Endothelial cell of umbilical vein (primary cell): ENCODE measurements around the gene SYNGR3. TPM values are rescaled to one million over a fixed set of nuclear protein-coding genes. Genes with fewer than 3 reads are reported as not detected.

Experiments
- BruUV-seq: library from RNA; stranded (reverse); fragments of 400-500 nt; replicated peaks from 2 replicates; lab custom pipeline; 2021; lab: Mats Ljungman, UMichigan
- CTCF ChIA-PET: fragments of 300-600, 350-600 bp; sonication (Branson Sonifier 250); formaldehyde crosslinking; loops from one replicate; lab custom pipeline; 2021; ENCODE audit warnings: antibody characterized with exemption, inconsistent platforms; lab: Charles Lee
- POLR2A ChIA-PET: fragments of 300-600, 350-600 bp; sonication (Branson Sonifier 250); formaldehyde crosslinking; loops from one replicate; lab custom pipeline; 2021; ENCODE audit warnings: antibody characterized with exemption, inconsistent platforms; lab: Charles Lee
- DNase-seq: peaks from one replicate; pipeline ENCODE4 v3.0.0-alpha.2; 2011; ENCODE audit warnings: low read depth, low spot score
- FAIRE-seq: peaks from 2 replicates; lab custom pipeline; 2011; peaks lifted over from hg19 to GRCh38; lab: Jason Lieb, UNC
- H2AFZ ChIP-seq: 2 replicates; pipeline ENCODE4 v1.6.0; 2012; ENCODE audit warnings: low read depth, low read length, control low read depth, inconsistent platforms
- H3K27ac ChIP-seq: 2 replicates; pipeline ENCODE4 v1.5.1; 2011; ENCODE audit warnings: low read depth, mild to moderate bottlenecking, control low read depth, low read length, moderate library complexity; ENCODE audit not compliant: insufficient read depth
- H3K27me3 ChIP-seq, 2 experiments: 2 replicates each; pipeline versions ENCODE4 v1.6.0 to v1.6.1; 2011; ENCODE audit warnings: low read length in 2 of 2, mixed read lengths in 1 of 2; ENCODE audit not compliant: control insufficient read depth in 2 of 2, insufficient read depth in 2 of 2
- H3K36me3 ChIP-seq, 2 experiments: 2 replicates in 1 of 2; 3 replicates in 1 of 2; pipeline ENCODE4 v1.5.1; 2011; ENCODE audit warnings: low read length in 2 of 2, mild to moderate bottlenecking in 1 of 2, moderate library complexity in 1 of 2; ENCODE audit not compliant: control insufficient read depth in 2 of 2, insufficient read depth in 2 of 2; ENCODE audit errors: extremely low read depth in 1 of 2
- H3K4me1 ChIP-seq: 3 replicates; pipeline ENCODE4 v1.5.1; 2011; ENCODE audit warnings: mild to moderate bottlenecking, low read length; ENCODE audit not compliant: control insufficient read depth, insufficient read depth; ENCODE audit errors: extremely low read depth
- H3K4me2 ChIP-seq: 2 replicates; pipeline ENCODE4 v1.6.1; 2011; ENCODE audit warnings: low read length, control low read depth, mixed read lengths; ENCODE audit not compliant: insufficient read depth
- H3K4me3 ChIP-seq, 3 experiments: fragments of 200-600 bp in 1 of 3; sonication (generic), shearing (Covaris generic) in 1 of 3; replicated peaks in 1 of 3; 2 replicates each; pipeline ENCODE4 v1.5.1; 2011 to 2016; ENCODE audit warnings: control low read depth in 3 of 3, low read length in 3 of 3, mild to moderate bottlenecking in 2 of 3, inconsistent platforms in 1 of 3, low read depth in 1 of 3, moderate library complexity in 1 of 3; ENCODE audit not compliant: insufficient read depth in 1 of 3
- H3K79me2 ChIP-seq: 2 replicates; pipeline ENCODE4 v1.6.0; 2012; ENCODE audit warnings: low read length, inconsistent platforms; ENCODE audit not compliant: control insufficient read depth, insufficient read depth
- H3K9ac ChIP-seq: replicated peaks from 2 replicates; pipeline ENCODE3; 2011; ENCODE audit warnings: low read length, control low read depth; ENCODE audit not compliant: insufficient read depth; ENCODE audit errors: extremely low read depth
- H3K9me1 ChIP-seq: replicated peaks from 3 replicates; pipeline ENCODE4 v1.6.0; 2011; ENCODE audit warnings: mild to moderate bottlenecking, low read length; ENCODE audit not compliant: control insufficient read depth, insufficient read depth; ENCODE audit errors: extremely low read depth
- H3K9me3 ChIP-seq: replicated peaks from 2 replicates; pipeline ENCODE4 v1.5.1; 2012; ENCODE audit warnings: low read length, inconsistent platforms; ENCODE audit not compliant: control insufficient read depth, insufficient read depth
- H4K20me1 ChIP-seq: replicated peaks from 2 replicates; pipeline ENCODE3; 2011; ENCODE audit warnings: mild to moderate bottlenecking, low read length; ENCODE audit not compliant: control insufficient read depth, insufficient read depth; ENCODE audit errors: extremely low read depth
- CTCF ChIP-seq, 2 donors: IDR thresholded peaks; 1 replicate in 1 of 2; 2 replicates in 1 of 2; pipeline ENCODE4 v1.5.1; 2011; ENCODE audit warnings: low read length in 2 of 2, mild to moderate bottlenecking in 2 of 2, moderate library complexity in 2 of 2, control low read depth in 1 of 2, inconsistent platforms in 1 of 2, low read depth in 1 of 2; ENCODE audit not compliant: insufficient read depth in 1 of 2; ENCODE audit errors: extremely low read depth in 1 of 2
- EZH2 ChIP-seq: IDR thresholded peaks from 2 replicates; pipeline ENCODE4 v1.6.1; 2012; ENCODE audit warnings: borderline replicate concordance, low read depth, mild to moderate bottlenecking, moderate library complexity, low read length, inconsistent platforms; ENCODE audit not compliant: severe bottlenecking
- FOS ChIP-seq: IDR thresholded peaks from 2 replicates; pipeline ENCODE4 v1.6.1; 2011; ENCODE audit warnings: mild to moderate bottlenecking, low read length, moderate library complexity, borderline replicate concordance; ENCODE audit not compliant: insufficient read depth
- GATA2 ChIP-seq: IDR thresholded peaks from 2 replicates; pipeline ENCODE4 v1.7.0; 2011; ENCODE audit warnings: low read depth, mild to moderate bottlenecking, moderate library complexity, mixed read lengths, low read length; ENCODE audit not compliant: insufficient read length, insufficient read depth
- JUN ChIP-seq: IDR thresholded peaks from 2 replicates; pipeline ENCODE4 v1.6.1; 2011; ENCODE audit warnings: borderline replicate concordance, low read depth; ENCODE audit not compliant: insufficient read length, insufficient read depth
- MAX ChIP-seq: IDR thresholded peaks from 2 replicates; pipeline ENCODE4 v1.6.1; 2011; ENCODE audit not compliant: insufficient read depth, insufficient read length
- MYC ChIP-seq: IDR thresholded peaks from one replicate; pipeline ENCODE4 v1.6.1; 2011; ENCODE audit warnings: mild to moderate bottlenecking, low read depth, low read length
- POLR2A ChIP-seq: IDR thresholded peaks from 2 replicates; pipeline ENCODE4 v1.6.1; 2012; ENCODE audit warnings: low read depth, mild to moderate bottlenecking, control low read depth, low read length
- POLR2AphosphoS5 ChIP-seq: IDR thresholded peaks from 2 replicates; pipeline ENCODE4 v1.6.1; 2012; ENCODE audit warnings: low read depth, mild to moderate bottlenecking, control low read depth, low read length, moderate library complexity; ENCODE audit not compliant: insufficient read depth
- dilution Hi-C: fragments of 300-500 bp; cut with MboI; formaldehyde crosslinking; loops from one replicate; pipeline ENCODE4 v1.15.0; 2019; ENCODE audit warnings: low sequenced_read_pairs; ENCODE audit not compliant: extremely low pct_ligation_motif_present
- intact Hi-C: fragments of 100-400 bp; cut with micrococcal nuclease; formaldehyde crosslinking; loops from one replicate; pipeline ENCODE4 v1.10.0; 2022
- polyA plus RNA-seq, 4 experiments: library from polyadenylated mRNA; depleted of rRNA in 3 of 4; stranded (reverse) in 3 of 4; unstranded in 1 of 4; fragments of >200 nt; gene quantifications; 2 replicates each; pipeline versions ENCODE4 v1.2.1 to v1.2.3, GENCODE V29; 2011 to 2012; ENCODE audit warnings: missing spikeins in 1 of 4
- total RNA-seq: library from RNA; stranded (reverse); gene quantifications from 2 replicates; pipeline ENCODE4 v1.2.3, GENCODE V29; 2021

The SYNGR3 gene
- total and polyA plus RNA-seq, 2 donors (not counting 3 experiments of a cell fraction or from before 2014, with no cell fraction given), result 0.95 to 1.4 TPM

- TF ChIP-seq MAX, result no peak
- no peak for TF ChIP-seq EZH2
- no peak for TF ChIP-seq FOS
- TF ChIP-seq POLR2A, result no peak
- TF ChIP-seq POLR2AphosphoS5, result no peak
- no peak for TF ChIP-seq GATA2
- TF ChIP-seq CTCF (IDR thresholded peaks at IDR 0.05; ENCODE audit: extremely low read depth in 1 of 2, insufficient read depth in 1 of 2, low read depth in 1 of 2, low read length in 2 of 2), result no peak
- no peak for TF ChIP-seq MYC
- no peak for TF ChIP-seq JUN
- Histone ChIP-seq H3K27ac (no peak overlapping the region), H2AFZ (no peak overlapping the region), H3K4me2 (no peak overlapping the region), H3K9me3 (no peaks in the 10 kb centered on the region), H3K9me1 (no peaks in the 10 kb centered on the region), H3K36me3 (no peaks in the 10 kb centered on the region), H3K27me3 (no peaks in the 10 kb centered on the region), H3K4me3 (no peak overlapping the region), H3K9ac (no peak overlapping the region), H4K20me1 (no peaks in the 10 kb centered on the region), H3K4me1 (no peaks in the 10 kb centered on the region), H3K79me2 (no peaks in the 10 kb centered on the region)
- dilution Hi-C loops (no loop called here), intact Hi-C loops (no loop called here)
- POLR2A ChIA-PET, result no interaction called here
- BruUV-seq, result no TSS peak
- DNase-seq (no peak), FAIRE-seq (no peak)
- CTCF ChIA-PET, result no interaction called here
Measured at GRCh38 chr16:1949507-1949906, 40.3 kb upstream of the SYNGR3 start.
